ENCODE measurements around the gene STARD9. TPM values are rescaled to one million over a fixed set of nuclear protein-coding genes. Genes with fewer than 3 reads are reported as not detected.
A peak's percentile ranks its signal among the peaks of the same experiment; 100 is the strongest.
"Not testable (repeated sequence)": the region's sequence is repeated elsewhere in the genome, so short reads cannot be mapped to it uniquely, and the experiment has no call there.

STARD9 gene
- total and polyA plus RNA-seq, 2 experiments from 2014 or later, result 0.60 to 1.4 TPM

- H3K9me2 ChIP-seq (ENCODE audit: insufficient read depth), result no peaks in the 10 kb centered on the region
- H3K27ac ChIP-seq, result no peak overlapping the region
- WGBS, 2 experiments (ENCODE audit: low coverage in 1 of 2, low lambda C conversion rate in 2 of 2, missing lambda C conversion rate in 2 of 2), result 49 to 61% methylated on average over 3 of the region's 3 CpGs
- H3K9me3 ChIP-seq (ENCODE audit: low read depth), result no peaks in the 10 kb centered on the region
- DNase-seq, result no peak
- H3K27me3 ChIP-seq (replicated peaks; ENCODE audit: insufficient read depth), result no peaks in the 10 kb centered on the region
- 0 out of 2 replicates have a peak overlapping the region, but pooled peaks have one; percentile 2 for H2AFZ ChIP-seq
- H3K79me2 ChIP-seq (ENCODE audit: insufficient read depth), result no peaks in the 10 kb centered on the region
- no peak for TF ChIP-seq EZH2phosphoT487 (IDR thresholded peaks at IDR 0.05; ENCODE audit: insufficient read depth, low read depth)
- TF ChIP-seq EZH2 (IDR thresholded peaks at IDR 0.05; ENCODE audit: insufficient read depth, poor library complexity, severe bottlenecking), result no peak
- no peaks in the 10 kb centered on the region for H3F3A ChIP-seq (ENCODE audit: insufficient read depth)
- H4K20me1 ChIP-seq (ENCODE audit: insufficient read depth), result no peaks in the 10 kb centered on the region
- no peak overlapping the region for H3K9ac ChIP-seq
- no peak overlapping the region for H3K4me2 ChIP-seq (ENCODE audit: unreplicated experiment)
- in situ Hi-C loops (cut with MboI), result no loop called here
- no peaks in the 10 kb centered on the region for H3K36me3 ChIP-seq (ENCODE audit: low read depth)
- no peak overlapping the region for H3K4me3 ChIP-seq
- no peaks in the 10 kb centered on the region for H3K4me1 ChIP-seq (ENCODE audit: insufficient read depth)
Measured at GRCh38 chr15:42592716-42593115, 17.3 kb downstream of the STARD9 start.

DNA sequence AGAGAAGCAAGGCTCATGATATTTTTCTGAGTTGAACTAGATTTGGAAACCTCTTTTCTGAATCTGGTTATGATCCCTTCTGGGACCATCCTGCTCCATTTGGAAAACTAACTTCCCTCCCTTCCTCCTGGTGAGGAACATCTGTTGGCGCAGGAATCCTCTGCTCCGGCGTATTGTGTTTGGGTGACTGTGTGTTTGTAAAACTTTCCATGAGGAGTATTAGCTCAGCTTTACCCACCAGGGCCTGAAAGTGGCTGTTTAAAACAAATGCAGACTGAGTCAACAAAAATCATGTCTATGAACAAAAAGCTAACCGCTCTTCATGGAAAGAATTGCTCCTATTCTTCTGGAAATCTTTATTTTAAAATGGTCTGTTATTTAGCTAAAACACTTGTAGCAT, 17.7 kb downstream of the STARD9 start:
- Histone ChIP-seq H3F3A (ENCODE audit: insufficient read depth) (no peaks in the 10 kb centered on the region), H3K4me1 (ENCODE audit: insufficient read depth) (no peaks in the 10 kb centered on the region), H3K9me3 (ENCODE audit: low read depth) (no peaks in the 10 kb centered on the region), H3K36me3 (ENCODE audit: low read depth) (no peaks in the 10 kb centered on the region), H3K9me2 (ENCODE audit: insufficient read depth) (no peaks in the 10 kb centered on the region), H3K9ac (no peak overlapping the region), H3K4me2 (ENCODE audit: unreplicated experiment) (no peak overlapping the region), H3K27me3 (replicated peaks; ENCODE audit: insufficient read depth) (no peaks in the 10 kb centered on the region), H3K79me2 (ENCODE audit: insufficient read depth) (no peaks in the 10 kb centered on the region), H4K20me1 (ENCODE audit: insufficient read depth) (no peaks in the 10 kb centered on the region), H3K4me3 (no peak overlapping the region), H2AFZ (peak overlapping the region; percentile 2; the same call in 1 of the 2 replicates), H3K27ac (no peak overlapping the region)
- WGBS, 2 experiments (ENCODE audit: low coverage in 1 of 2, low lambda C conversion rate in 2 of 2, missing lambda C conversion rate in 2 of 2), result 43 to 46% methylated on average over 4 of the region's 4 CpGs
- in situ Hi-C loops (cut with MboI), result no loop called here
- no peak for TF ChIP-seq EZH2 (IDR thresholded peaks at IDR 0.05; ENCODE audit: insufficient read depth, poor library complexity, severe bottlenecking)
- peak; percentile 59 for DNase-seq

DNA sequence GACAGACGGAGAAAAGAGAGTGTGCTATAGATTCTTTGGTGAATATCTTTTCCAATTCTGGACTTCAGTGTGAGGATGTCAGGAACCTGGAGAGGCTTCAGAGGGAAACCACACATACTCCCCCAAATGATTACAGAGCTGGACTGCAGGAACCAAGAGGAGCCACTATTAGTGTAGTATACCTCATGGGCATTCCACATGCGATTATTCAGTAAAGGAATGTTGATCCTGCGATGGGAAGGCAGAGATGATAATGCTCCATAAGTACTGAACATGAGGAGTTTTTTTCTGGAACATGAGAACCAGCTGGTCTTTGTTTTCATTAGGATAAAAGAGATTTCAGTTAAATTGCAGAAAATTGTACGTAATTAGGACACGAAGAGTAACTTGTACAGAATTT, 18.7 kb downstream of the STARD9 start:
- TF ChIP-seq EZH2 (IDR thresholded peaks at IDR 0.05; ENCODE audit: insufficient read depth, poor library complexity, severe bottlenecking), result no peak
- no peak for TF ChIP-seq EZH2phosphoT487 (IDR thresholded peaks at IDR 0.05; ENCODE audit: insufficient read depth, low read depth)
- Histone ChIP-seq H3K9me3 (ENCODE audit: low read depth) (no peaks in the 10 kb centered on the region), H3K27ac (no peak overlapping the region), H3K36me3 (ENCODE audit: low read depth) (no peaks in the 10 kb centered on the region), H3K9me2 (ENCODE audit: insufficient read depth) (no peaks in the 10 kb centered on the region), H3K4me2 (ENCODE audit: unreplicated experiment) (no peak overlapping the region), H4K20me1 (ENCODE audit: insufficient read depth) (no peaks in the 10 kb centered on the region), H3K79me2 (ENCODE audit: insufficient read depth) (no peaks in the 10 kb centered on the region), H3K4me1 (ENCODE audit: insufficient read depth) (no peaks in the 10 kb centered on the region), H3K9ac (no peak overlapping the region), H3K27me3 (replicated peaks; ENCODE audit: insufficient read depth) (no peaks in the 10 kb centered on the region), H3K4me3 (no peak overlapping the region), H3F3A (ENCODE audit: insufficient read depth) (no peaks in the 10 kb centered on the region), H2AFZ (peak overlapping the region; percentile 43; the same call in 1 of the 2 replicates)
- WGBS, 2 experiments (ENCODE audit: low coverage in 1 of 2, low lambda C conversion rate in 2 of 2, missing lambda C conversion rate in 2 of 2), result 38 to 49% methylated on average over 5 of the region's 5 CpGs
- peak; percentile 12 for DNase-seq
- in situ Hi-C loops (cut with MboI), result no loop called here

DNA sequence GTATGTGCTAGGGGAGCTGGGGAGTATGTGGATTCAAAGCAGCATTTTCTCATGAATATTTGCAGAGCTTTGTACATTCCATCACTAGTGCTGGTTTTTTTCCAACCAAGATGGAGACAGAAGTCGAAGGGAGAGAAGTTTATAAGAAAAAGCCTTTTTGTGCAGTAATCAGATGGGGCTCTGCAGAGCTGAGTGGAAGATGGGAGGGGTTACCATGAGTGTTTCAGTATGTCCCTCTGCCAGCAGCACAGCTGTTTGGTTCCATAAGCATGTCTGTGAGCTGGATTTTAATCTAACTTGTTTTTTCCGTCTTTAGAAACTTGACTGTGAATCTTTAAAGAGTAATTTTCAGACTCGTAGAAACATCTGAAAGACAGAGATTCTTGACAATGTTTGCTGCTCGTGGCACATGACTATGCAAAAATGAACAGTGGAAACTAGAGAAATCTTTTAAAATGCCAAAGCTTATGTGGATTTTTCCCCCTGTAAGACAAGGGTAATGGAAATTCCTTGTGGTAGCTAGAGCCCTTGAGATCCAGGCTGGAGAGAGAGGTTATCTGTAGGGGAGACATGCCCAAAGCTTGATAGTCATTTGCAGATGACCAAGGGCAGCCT, 20.3 kb downstream of the STARD9 start:
- DNase-seq, result peak; percentile 16
- no peak overlapping the region for H3K4me2 ChIP-seq (ENCODE audit: unreplicated experiment)
- in situ Hi-C loops (cut with MboI), result no loop called here
- H2AFZ ChIP-seq, result no peak overlapping the region
- H3K4me1 ChIP-seq (ENCODE audit: insufficient read depth), result no peaks in the 10 kb centered on the region
- H3F3A ChIP-seq (ENCODE audit: insufficient read depth), result no peaks in the 10 kb centered on the region
- no peak overlapping the region for H3K27ac ChIP-seq
- no peak overlapping the region for H3K9ac ChIP-seq
- no peaks in the 10 kb centered on the region for H3K27me3 ChIP-seq (replicated peaks; ENCODE audit: insufficient read depth)
- H3K36me3 ChIP-seq (ENCODE audit: low read depth), result no peaks in the 10 kb centered on the region
- no peaks in the 10 kb centered on the region for H3K79me2 ChIP-seq (ENCODE audit: insufficient read depth)
- no peaks in the 10 kb centered on the region for H4K20me1 ChIP-seq (ENCODE audit: insufficient read depth)
- no peak overlapping the region for H3K4me3 ChIP-seq
- no peak for TF ChIP-seq EZH2phosphoT487 (IDR thresholded peaks at IDR 0.05; ENCODE audit: insufficient read depth, low read depth)
- H3K9me2 ChIP-seq (ENCODE audit: insufficient read depth), result no peaks in the 10 kb centered on the region
- H3K9me3 ChIP-seq (ENCODE audit: low read depth), result no peaks in the 10 kb centered on the region
- 49 to 52% methylated on average over 4 of the region's 4 CpGs for WGBS, 2 experiments (ENCODE audit: low coverage in 1 of 2, low lambda C conversion rate in 2 of 2, missing lambda C conversion rate in 2 of 2)

- H3K4me3 ChIP-seq; H3K9me2 ChIP-seq (ENCODE audit: insufficient read depth); H3K27ac ChIP-seq; H3F3A ChIP-seq (ENCODE audit: insufficient read depth); H2AFZ ChIP-seq; in situ Hi-C loops (cut with MboI); H3K4me2 ChIP-seq (ENCODE audit: unreplicated experiment); H3K9me3 ChIP-seq (ENCODE audit: low read depth); DNase-seq; H3K27me3 ChIP-seq (replicated peaks; ENCODE audit: insufficient read depth); H4K20me1 ChIP-seq (ENCODE audit: insufficient read depth); H3K36me3 ChIP-seq (ENCODE audit: low read depth); H3K4me1 ChIP-seq (ENCODE audit: insufficient read depth); H3K9ac ChIP-seq; H3K79me2 ChIP-seq (ENCODE audit: insufficient read depth): not testable (repeated sequence)
- 95 to 97% methylated on average over 10 to 30 of the region's 30 CpGs for WGBS, 2 experiments (ENCODE audit: low coverage in 1 of 2, low lambda C conversion rate in 2 of 2, missing lambda C conversion rate in 2 of 2)
Measured at GRCh38 chr15:42601316-42601715, 25.9 kb downstream of the STARD9 start.

Data from GM23248 (cell line).